ENCODE results near the gene TTC39B.

The TTC39B gene

DNA sequence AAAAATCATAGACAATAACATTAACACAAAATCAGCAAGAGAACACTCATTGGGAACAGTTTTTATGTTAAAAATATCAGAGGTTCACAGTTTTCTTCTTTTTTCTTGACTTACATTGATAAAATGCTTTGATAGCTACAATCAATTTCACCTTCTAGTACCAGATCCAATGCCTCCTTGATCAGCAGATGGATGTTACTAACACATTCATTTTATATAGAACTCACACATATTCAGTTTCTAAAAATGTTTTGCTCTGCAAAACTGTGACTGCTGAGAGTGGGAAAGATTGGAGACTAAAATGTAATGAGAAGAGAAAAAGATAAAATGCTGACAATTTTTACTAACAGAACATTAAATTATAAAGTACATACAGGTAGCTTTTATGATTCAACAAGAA, 143.1 kb downstream of the TTC39B start:
- no peak for DNase-seq (ENCODE audit: low spot score)

DNA sequence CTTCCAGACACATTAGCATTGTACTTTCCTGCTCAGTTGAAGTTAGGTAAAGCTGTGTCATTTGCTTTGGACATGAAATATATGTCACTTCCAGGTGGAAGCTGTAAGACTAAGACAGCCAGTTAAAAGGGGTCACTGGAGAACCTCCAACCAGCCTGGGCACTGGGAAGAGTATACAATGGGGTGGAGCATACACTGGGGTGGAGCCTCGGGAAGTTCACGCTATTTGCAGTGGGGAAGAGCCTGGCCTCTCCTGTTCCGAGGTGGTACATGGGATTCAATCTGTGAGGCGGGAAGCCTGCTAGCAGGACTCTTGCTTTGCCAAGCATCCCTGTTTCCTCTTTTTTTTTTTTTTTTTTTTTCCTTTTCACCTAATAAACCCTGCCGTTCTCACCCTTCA, 145.3 kb downstream of the TTC39B start:
- no peak for DNase-seq (ENCODE audit: low spot score)

DNA sequence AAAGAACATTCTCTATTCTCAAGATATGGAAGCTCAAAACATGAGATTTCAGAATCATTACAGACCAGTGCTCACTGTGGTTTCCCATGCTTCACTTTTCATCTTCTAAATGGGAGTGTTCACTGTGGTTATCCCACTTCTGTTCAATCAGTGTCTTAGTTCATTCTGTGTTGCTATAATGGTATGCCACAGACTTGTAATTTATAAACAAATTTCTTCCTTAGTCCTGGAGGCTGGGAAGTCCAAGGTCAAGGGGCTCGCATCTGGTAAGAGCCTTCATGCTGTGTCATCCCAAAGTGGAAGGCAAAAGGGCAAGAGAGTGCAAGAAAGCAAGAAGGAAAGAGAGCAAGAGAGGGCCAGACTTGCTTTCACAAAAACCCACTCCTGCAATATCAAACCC, 146.3 kb downstream of the TTC39B start:
- DNase-seq (ENCODE audit: low spot score), result no peak

GRCh38 chr9:15158064-15158463, 149.0 kb downstream of the TTC39B start:
- DNase-seq (ENCODE audit: low spot score), result no peak

DNA sequence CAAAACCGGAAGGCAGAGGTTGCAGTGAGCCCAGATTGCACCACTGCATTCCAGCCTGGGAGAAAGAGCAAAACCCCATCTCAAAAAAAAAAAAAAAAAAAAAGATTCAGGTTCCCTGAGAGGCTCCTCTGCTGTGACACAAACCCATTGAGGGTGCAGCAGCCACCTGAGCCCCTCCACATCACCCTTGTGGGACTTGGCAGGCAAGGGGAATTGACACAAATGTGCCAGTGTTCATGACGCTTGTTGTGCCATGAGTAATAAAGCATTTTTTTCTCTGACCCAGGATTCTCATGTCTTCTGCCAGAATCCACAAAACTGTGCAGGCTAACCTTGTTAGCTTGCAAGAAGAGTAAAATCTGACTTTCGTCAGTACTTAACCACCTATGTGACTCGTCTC, 149.6 kb downstream of the TTC39B start:
- no peak for DNase-seq (ENCODE audit: low spot score)

- DNase-seq (ENCODE audit: low spot score), result no peak
Observed at GRCh38 chr9:15156241-15156640, 150.8 kb downstream of the TTC39B start.

DNA sequence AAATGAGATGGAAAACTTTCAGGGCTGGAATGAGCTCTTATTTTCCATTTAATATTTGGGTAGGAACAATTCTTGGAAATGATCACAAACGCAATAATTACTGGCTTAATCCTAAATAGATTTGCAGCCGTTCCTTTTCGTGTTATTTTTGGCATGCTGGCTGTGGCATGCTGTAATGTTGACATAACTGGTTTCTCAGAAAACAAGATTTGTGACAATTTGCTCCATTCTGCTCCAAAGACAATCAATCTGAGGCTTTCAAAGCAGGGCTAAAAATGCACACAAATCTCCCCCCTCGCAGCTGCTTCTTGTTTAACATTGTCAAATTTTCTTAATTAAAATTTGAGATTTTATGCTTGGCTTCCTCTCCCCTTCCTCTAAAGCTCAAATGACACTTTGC, 151.2 kb downstream of the TTC39B start:
- no peak for DNase-seq (ENCODE audit: low spot score)

- DNase-seq (ENCODE audit: low spot score), result no peak
Observed at GRCh38 chr9:15155323-15155722, 151.7 kb downstream of the TTC39B start.

DNA sequence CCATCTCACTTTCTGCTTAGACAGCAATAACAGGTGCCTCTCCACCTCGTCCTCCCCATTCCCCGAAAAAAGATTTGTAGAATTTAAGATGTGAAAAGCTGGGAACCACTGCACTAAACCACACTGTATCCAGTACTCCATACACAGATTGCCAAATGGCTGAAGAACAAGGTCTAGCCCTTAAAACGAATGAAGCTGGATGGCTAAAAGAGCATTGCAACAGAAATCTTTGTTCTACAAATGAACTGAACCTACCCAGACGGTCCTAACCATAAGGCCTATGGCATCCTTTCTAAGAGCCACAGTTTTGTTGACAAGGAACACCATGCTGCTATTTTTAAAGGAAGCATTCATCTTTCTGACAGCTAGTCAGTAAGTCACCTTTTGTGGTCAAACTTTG, 152.3 kb downstream of the TTC39B start:
- DNase-seq (ENCODE audit: low spot score), result no peak

DNA sequence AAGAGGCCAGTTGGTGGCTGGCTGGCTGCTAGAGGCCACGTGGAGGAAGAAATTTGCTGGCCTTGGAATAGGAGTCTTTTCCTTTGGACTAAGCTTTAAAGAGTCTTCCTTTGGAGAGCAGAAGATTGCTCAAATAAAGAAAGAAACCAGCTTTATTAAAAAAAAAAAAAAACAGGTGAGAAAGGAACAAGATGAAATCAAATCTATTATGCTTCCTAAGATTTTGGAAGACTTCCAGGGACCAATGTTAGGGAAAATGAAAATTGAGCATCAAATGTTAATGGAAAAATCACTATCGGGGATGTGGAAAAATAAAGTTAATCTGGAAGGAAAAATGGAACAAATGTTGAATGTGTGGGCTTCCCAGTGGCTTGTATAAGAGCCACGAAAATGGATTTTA, 153.1 kb downstream of the TTC39B start:
- DNase-seq (ENCODE audit: low spot score), result no peak

DNA sequence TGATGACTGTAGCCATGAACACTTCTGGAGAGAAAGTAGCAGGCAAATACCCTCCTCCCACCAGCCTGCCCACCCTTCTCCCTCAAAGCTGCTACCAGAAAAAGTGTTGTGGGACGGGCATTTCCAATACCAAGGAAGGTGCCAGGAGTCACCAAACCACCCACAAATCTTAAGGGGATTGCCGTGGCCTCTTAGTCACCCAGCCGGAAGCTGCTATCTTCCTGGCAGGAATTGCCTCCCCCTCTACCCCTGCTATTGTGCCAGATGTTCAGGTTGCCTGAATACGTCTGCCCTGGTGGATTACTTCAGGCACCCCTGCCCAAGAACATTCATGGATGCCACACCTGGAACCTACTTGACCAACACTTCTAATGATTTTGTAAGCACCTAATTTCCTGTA, 156.1 kb downstream of the TTC39B start:
- no peak for DNase-seq (ENCODE audit: low spot score)

GRCh38 chr9:15149450-15149849, 157.6 kb downstream of the TTC39B start:
- DNase-seq (ENCODE audit: low spot score), result no peak

DNA sequence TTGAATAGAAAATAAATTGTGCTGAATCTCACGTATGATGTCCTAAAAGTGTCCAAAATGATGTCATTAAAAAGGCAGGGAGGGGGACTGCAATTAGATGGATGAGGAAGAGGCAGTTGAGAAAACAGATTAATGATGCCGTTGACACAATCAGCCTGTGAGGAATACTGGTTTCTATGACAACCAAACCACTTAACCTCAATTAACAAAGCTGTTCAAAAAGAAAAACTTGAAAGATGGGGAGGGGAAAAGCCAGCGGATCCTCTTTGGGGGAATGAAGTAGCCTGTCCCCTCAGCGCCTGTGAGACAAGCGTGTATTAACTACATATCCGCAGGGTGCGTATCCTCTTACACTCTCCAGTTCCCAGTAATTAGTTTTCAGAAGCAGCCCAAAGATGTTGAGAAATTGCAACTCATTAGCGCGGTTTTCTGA, 160.7 kb downstream of the TTC39B start:
- DNase-seq (ENCODE audit: low spot score), result no peak

- DNase-seq (ENCODE audit: low spot score), result no peak
Observed at GRCh38 chr9:15144622-15145061, 162.4 kb downstream of the TTC39B start.

DNA sequence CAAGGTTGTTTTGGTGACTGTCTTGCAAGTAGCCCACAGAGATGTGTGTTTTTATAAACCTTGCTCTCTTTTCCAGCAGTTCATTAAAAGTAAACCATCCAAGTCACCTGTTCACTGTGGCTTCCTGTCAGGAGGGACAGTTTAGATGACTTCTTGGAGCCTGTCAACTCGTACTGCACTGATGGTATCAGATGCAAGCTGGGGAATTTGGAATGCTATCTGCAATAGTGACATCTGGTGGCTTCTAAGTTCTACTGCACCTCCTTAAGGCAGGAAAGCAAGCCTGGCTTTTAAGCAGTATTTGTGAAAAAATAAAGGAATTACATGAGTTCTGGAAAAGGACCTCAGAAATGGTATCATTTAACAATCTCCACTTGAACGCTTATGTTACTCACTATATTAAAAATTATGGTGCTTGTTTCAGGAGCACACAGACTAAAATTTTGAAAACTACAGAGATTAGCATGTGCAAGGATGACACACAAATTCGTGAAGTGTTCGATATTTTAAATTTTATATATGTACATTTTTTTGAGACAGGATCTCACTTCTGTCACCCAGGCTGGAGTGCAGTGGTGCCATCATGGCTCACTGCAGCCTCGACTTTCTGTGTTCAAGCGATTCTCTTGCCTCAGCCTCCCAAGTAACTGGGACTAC, 164.0 kb downstream of the TTC39B start:
- peak; percentile 23 for DNase-seq (ENCODE audit: low spot score)

- DNase-seq (ENCODE audit: low spot score), result no peak
Observed at GRCh38 chr9:15140051-15140450, 167.0 kb downstream of the TTC39B start.

GRCh38 chr9:15139469-15139868, 167.5 kb downstream of the TTC39B start:
- DNase-seq (ENCODE audit: low spot score), result no peak

- no peak for DNase-seq (ENCODE audit: low spot score)
Observed at GRCh38 chr9:15138357-15138686, 168.7 kb downstream of the TTC39B start.

GRCh38 chr9:15137658-15138356, 169.2 kb downstream of the TTC39B start:
- no peak for DNase-seq (ENCODE audit: low spot score)

GRCh38 chr9:15137089-15137488, 169.9 kb downstream of the TTC39B start:
- DNase-seq (ENCODE audit: low spot score), result no peak

GRCh38 chr9:15136646-15137045, 170.4 kb downstream of the TTC39B start:
- DNase-seq (ENCODE audit: low spot score), result no peak

GRCh38 chr9:15135164-15135792, 171.7 kb downstream of the TTC39B start:
- peak; percentile 36 for DNase-seq (ENCODE audit: low spot score)

GRCh38 chr9:15133488-15133887, 173.5 kb downstream of the TTC39B start:
- DNase-seq (ENCODE audit: low spot score), result no peak

DNA sequence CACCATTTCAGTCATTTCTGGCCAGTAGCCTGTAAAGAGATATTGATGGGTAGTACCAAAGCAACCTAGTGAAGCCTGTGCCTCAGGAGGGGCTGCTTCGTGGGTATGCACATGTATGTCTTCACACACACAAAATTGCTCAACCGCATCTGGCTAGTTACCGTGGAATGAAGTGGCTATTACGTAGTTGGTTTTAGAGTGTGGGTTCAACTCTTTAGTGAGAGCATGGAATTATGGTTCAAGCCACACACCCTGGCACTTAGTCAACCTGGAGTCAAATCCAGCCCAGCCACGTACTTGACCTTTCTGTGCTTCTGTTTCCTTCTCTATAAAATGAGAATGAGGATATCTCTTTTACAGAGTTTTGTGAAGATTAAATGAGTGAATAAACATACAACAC, 174.9 kb downstream of the TTC39B start:
- DNase-seq (ENCODE audit: low spot score), result no peak

Measured in HuH-7.5 (cell line).